A673 (cell line): ENCODE results near the gene SEMA5A. TPM values are rescaled to one million over a fixed set of nuclear protein-coding genes. Genes with fewer than 3 reads are reported as not detected.

Experiments
- BruUV-seq: library from RNA; stranded (reverse); fragments of 400-500 nt; replicated peaks from 2 replicates; lab custom pipeline; 2021; lab: Mats Ljungman, UMichigan
- CTCF ChIA-PET: fragments of 300-600 bp; sonication (Branson Sonifier 250); formaldehyde crosslinking; loops from one replicate; lab custom pipeline; 2022; ENCODE audit warnings: antibody characterized with exemption; lab: Charles Lee
- POLR2A ChIA-PET: fragments of 300-600 bp; sonication (Branson Sonifier 250); formaldehyde crosslinking; loops from one replicate; lab custom pipeline; 2022; ENCODE audit warnings: antibody characterized with exemption; ENCODE audit not compliant: low non-redundant PET; lab: Charles Lee
- DNase-seq: peaks from one replicate; pipeline ENCODE4 v3.0.0-alpha.2; 2015; ENCODE audit warnings: low spot score
- H3K27ac ChIP-seq: fragments of 200-600 bp; sonication (generic); 2 replicates; pipeline ENCODE4 v1.5.1; 2016; ENCODE audit warnings: mixed run types, low read depth, mild to moderate bottlenecking, mixed read lengths, antibody characterized with exemption, low read length; ENCODE audit not compliant: poor library complexity, severe bottlenecking
- H3K27me3 ChIP-seq: fragments of 200-600 bp; sonication (generic); replicated peaks from 2 replicates; pipeline ENCODE4 v1.6.1; 2017; ENCODE audit warnings: mixed run types, low read depth, mild to moderate bottlenecking, mixed read lengths, antibody characterized with exemption, low read length; ENCODE audit not compliant: insufficient read depth, poor library complexity
- H3K36me3 ChIP-seq: fragments of 200-600 bp; sonication (generic); 2 replicates; pipeline ENCODE4 v1.6.1; 2016; ENCODE audit warnings: mixed run types, mild to moderate bottlenecking, mixed read lengths, antibody characterized with exemption, low read length; ENCODE audit not compliant: insufficient read depth, poor library complexity, severe bottlenecking
- H3K4me1 ChIP-seq: fragments of 200-600 bp; sonication (generic); 2 replicates; pipeline ENCODE4 v1.6.1; 2017; ENCODE audit warnings: mixed run types, mild to moderate bottlenecking, mixed read lengths, antibody characterized with exemption, low read length; ENCODE audit not compliant: insufficient read depth, poor library complexity, severe bottlenecking
- H3K4me3 ChIP-seq: fragments of 200-600 bp; sonication (generic); 2 replicates; pipeline ENCODE4 v1.5.1; 2016; ENCODE audit warnings: low read depth, mixed run types, mild to moderate bottlenecking, mixed read lengths, low read length; ENCODE audit not compliant: poor library complexity, severe bottlenecking
- H3K9me3 ChIP-seq: fragments of 200-600 bp; sonication (generic); 2 replicates; pipeline ENCODE4 v1.6.1; 2016; ENCODE audit warnings: mixed run types, low read depth, mild to moderate bottlenecking, mixed read lengths, antibody characterized with exemption, low read length; ENCODE audit not compliant: poor library complexity, severe bottlenecking
- EZH2 ChIP-seq: fragments of 200-600 bp; sonication (generic); IDR thresholded peaks from 2 replicates; pipeline ENCODE4 v1.6.1; 2017; ENCODE audit warnings: borderline replicate concordance, low read depth, mild to moderate bottlenecking, mixed read lengths, antibody characterized with exemption, low read length; ENCODE audit not compliant: poor library complexity, severe bottlenecking
- intact Hi-C: fragments of 100-400 bp; cut with micrococcal nuclease; formaldehyde crosslinking; loops from one replicate; pipeline ENCODE4 v1.10.0; 2022; ENCODE audit not compliant: unreplicated experiment
- total RNA-seq: library from RNA; stranded (reverse); gene quantifications from 2 replicates; pipeline ENCODE4 v1.2.3, GENCODE V29; 2021
- TF ChIP-seq, protein P1 (sequence below): fragments of 300-800, 200-600 bp; sonication (generic); conservative IDR thresholded peaks from 2 replicates; pipeline ENCODE4 v1.5.1; 2017; ENCODE audit warnings: low read depth, mild to moderate bottlenecking, antibody characterized with exemption, low read length, moderate library complexity, mixed read lengths

The SEMA5A gene
- total RNA-seq, 1 experiment from 2014 or later = 0.17 TPM

DNA sequence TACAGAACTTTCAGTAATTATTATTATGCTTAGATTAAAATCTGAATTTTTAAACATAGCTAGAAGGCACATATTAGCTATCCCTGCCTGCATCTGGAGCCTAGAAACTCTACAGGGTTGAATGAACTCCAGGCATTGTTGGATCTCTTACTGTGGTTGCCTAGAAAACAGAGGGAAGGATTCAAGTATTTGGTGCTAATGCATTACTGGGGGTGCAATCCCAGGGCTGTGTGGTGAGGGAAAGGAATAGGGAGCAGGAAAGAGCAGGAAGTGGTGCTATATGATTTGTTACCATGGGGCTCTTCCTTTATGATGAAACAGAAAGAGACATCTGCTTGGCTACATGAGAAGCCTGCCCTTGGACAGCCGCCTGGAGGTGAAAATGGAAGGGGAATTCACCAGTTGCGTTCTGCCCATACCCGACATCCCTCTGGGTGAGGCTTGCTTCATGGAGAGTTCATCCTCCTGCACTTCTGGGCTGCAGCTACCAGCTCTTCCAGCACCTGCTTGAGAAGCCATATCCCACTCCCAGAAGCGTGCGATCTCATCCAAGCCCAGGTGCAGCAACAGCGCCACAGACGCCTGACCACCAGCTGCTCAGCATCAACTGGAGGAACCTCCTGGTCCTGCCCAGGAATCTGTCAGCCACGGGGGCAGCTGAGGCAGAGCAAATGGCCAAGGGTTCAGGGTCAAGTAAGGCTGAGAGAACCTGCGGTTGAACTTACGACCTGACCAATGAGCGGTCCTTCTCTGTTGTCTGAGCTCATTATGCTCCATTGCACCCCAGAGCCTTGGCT is 362.8 kb downstream of the SEMA5A start:
- Histone ChIP-seq H3K4me1 (no peaks in the 10 kb centered on the region), H3K27ac (no peak overlapping the region), H3K36me3 (no peaks in the 10 kb centered on the region), H3K27me3 (no peaks in the 10 kb centered on the region), H3K4me3 (no peak overlapping the region), H3K9me3 (peaks cover 7% of the 10 kb centered on the region)
- no TSS peak for BruUV-seq
- CTCF ChIA-PET = no interaction called here
- intact Hi-C loops = no loop called here
- TF ChIP-seq EZH2 = no peak
- TF ChIP-seq, protein P1, sequence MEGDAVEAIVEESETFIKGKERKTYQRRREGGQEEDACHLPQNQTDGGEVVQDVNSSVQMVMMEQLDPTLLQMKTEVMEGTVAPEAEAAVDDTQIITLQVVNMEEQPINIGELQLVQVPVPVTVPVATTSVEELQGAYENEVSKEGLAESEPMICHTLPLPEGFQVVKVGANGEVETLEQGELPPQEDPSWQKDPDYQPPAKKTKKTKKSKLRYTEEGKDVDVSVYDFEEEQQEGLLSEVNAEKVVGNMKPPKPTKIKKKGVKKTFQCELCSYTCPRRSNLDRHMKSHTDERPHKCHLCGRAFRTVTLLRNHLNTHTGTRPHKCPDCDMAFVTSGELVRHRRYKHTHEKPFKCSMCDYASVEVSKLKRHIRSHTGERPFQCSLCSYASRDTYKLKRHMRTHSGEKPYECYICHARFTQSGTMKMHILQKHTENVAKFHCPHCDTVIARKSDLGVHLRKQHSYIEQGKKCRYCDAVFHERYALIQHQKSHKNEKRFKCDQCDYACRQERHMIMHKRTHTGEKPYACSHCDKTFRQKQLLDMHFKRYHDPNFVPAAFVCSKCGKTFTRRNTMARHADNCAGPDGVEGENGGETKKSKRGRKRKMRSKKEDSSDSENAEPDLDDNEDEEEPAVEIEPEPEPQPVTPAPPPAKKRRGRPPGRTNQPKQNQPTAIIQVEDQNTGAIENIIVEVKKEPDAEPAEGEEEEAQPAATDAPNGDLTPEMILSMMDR = no peak
- no peak for DNase-seq
- POLR2A ChIA-PET = no interaction called here

DNA sequence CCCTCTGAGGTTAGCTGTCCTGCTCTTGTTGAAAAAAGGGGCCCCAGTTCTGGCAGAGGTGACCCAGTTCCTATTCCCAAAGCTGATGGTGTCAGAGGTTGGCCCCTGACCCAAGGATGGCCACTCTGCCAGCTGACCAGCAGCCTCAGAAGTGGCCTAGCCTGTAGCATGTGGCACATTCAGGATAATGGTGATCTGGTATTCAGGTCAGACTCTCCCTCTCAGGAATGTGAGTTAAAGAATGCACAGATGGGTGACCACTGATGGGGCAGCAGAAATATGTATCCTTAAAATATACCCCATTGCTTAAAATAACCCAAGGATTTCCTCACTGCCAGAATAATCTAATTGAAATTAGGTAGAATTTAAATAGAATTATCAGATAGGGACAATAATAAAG is 369.2 kb downstream of the SEMA5A start:
- intact Hi-C loops = no loop called here
- DNase-seq = no peak
- H3K27ac ChIP-seq = no peak overlapping the region
- ChIA-PET CTCF (no interaction called here), POLR2A (no interaction called here)
- no TSS peak for BruUV-seq
- H3K4me1 ChIP-seq = no peaks in the 10 kb centered on the region
- TF ChIP-seq, protein P1 = no peak
- no peak for TF ChIP-seq EZH2
- H3K4me3 ChIP-seq = no peak overlapping the region
- no peaks in the 10 kb centered on the region for H3K36me3 ChIP-seq
- no peaks in the 10 kb centered on the region for H3K27me3 ChIP-seq
- H3K9me3 ChIP-seq = peaks cover 18% of the 10 kb centered on the region

DNA sequence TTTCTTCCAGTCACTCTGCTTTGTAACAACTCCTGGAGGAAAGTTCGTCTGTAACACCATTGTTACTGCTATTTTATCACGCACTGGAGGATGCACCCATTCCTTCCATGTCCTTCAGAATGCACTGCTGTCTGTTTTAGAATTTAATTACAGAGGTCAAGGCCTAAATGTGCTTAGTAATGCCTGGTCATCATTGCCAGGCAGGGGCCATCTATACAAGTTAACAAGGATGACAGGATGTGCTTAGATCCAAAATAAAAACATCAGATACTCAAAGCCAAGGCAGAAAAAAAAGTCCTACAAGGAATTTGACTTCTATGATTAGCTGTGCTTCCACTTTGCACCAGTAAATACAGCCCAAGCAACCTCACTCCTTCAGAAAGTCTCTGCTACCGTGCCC is 371.4 kb downstream of the SEMA5A start:
- H3K27ac ChIP-seq = no peak overlapping the region
- H3K4me1 ChIP-seq = no peaks in the 10 kb centered on the region
- no peak for DNase-seq
- peaks cover 18% of the 10 kb centered on the region for H3K9me3 ChIP-seq
- no peaks in the 10 kb centered on the region for H3K27me3 ChIP-seq
- no peak for TF ChIP-seq EZH2
- no TSS peak for BruUV-seq
- H3K4me3 ChIP-seq = no peak overlapping the region
- ChIA-PET CTCF (no interaction called here), POLR2A (no interaction called here)
- H3K36me3 ChIP-seq = no peaks in the 10 kb centered on the region
- intact Hi-C loops = no loop called here
